WTC11 (cell line): ENCODE results near the gene OR51G1. TPM values are rescaled to one million over a fixed set of nuclear protein-coding genes. Genes with fewer than 3 reads are reported as not detected.

Experiments used
- ATAC-seq: fragments of 200-7000 bp; cut with Tn5 transposase; 2 replicates; pipeline ENCODE4 v1.10.0; 2021; ENCODE audit warnings: mild to moderate bottlenecking, moderate library complexity
- CTCF ChIA-PET: fragments of 300-600 bp; sonication (Branson Sonifier 250); formaldehyde crosslinking; loops from one replicate; lab custom pipeline; 2021; ENCODE audit warnings: antibody characterized with exemption; lab: Charles Lee
- POLR2A ChIA-PET: fragments of 350-600 bp; sonication (Branson Sonifier 250); formaldehyde crosslinking; loops from one replicate; lab custom pipeline; 2021; ENCODE audit warnings: antibody characterized with exemption; lab: Charles Lee
- DNase-seq: peaks from one replicate; pipeline ENCODE4 v3.0.0; 2021; ENCODE audit warnings: low spot score
- H3K27ac Mint-ChIP-seq: 2 replicates; pipeline ENCODE4 v1.8.0; 2021; ENCODE audit warnings: mixed read lengths
- H3K27me3 Mint-ChIP-seq: 2 replicates; pipeline ENCODE4 v1.8.0; 2021; ENCODE audit warnings: low read depth, mild to moderate bottlenecking, moderate library complexity, mixed read lengths
- H3K36me3 Mint-ChIP-seq: 2 replicates; pipeline ENCODE4 v1.8.0; 2021; ENCODE audit warnings: mixed read lengths
- H3K4me1 Mint-ChIP-seq: 2 replicates; pipeline ENCODE4 v1.8.0; 2022; ENCODE audit warnings: mixed read lengths
- H3K4me3 Mint-ChIP-seq: 2 replicates; pipeline ENCODE4 v1.8.0; 2021; ENCODE audit warnings: mild to moderate bottlenecking, moderate library complexity, mixed read lengths
- H3K9me3 Mint-ChIP-seq: 2 replicates; pipeline ENCODE4 v1.8.0; 2021; ENCODE audit warnings: mixed read lengths
- FOXK1 ChIP-seq: sonication (generic); formaldehyde crosslinking; IDR thresholded peaks from 2 replicates; pipeline ENCODE4 v1.8.0; 2022; ENCODE audit warnings: mild to moderate bottlenecking, moderate library complexity, missing genetic modification reagents
- FOXP1 ChIP-seq: sonication (generic); formaldehyde crosslinking; IDR thresholded peaks from 2 replicates; pipeline ENCODE4 v1.8.0; 2022; ENCODE audit warnings: missing genetic modification reagents, mild to moderate bottlenecking, moderate library complexity, borderline replicate concordance
- GRHL2 ChIP-seq: fragments of 250-450 bp; sonication (Bioruptor Pico); IDR thresholded peaks from 2 replicates; pipeline ENCODE4 v1.8.0; 2022; ENCODE audit warnings: mild to moderate bottlenecking, moderate library complexity; ENCODE audit not compliant: insufficient replicate concordance, severe bottlenecking
- HMGA2 ChIP-seq: fragments of 250-450 bp; sonication (Bioruptor Pico); IDR thresholded peaks from 2 replicates; pipeline ENCODE4 v1.4.0; 2021; ENCODE audit warnings: mild to moderate bottlenecking, moderate library complexity
- IRF1 ChIP-seq: sonication (generic); formaldehyde crosslinking; IDR thresholded peaks from 2 replicates; pipeline ENCODE4 v1.8.0; 2023; ENCODE audit warnings: missing genetic modification reagents
- JUN ChIP-seq: sonication (generic); formaldehyde crosslinking; IDR thresholded peaks from 2 replicates; pipeline ENCODE4 v1.8.0; 2023; ENCODE audit warnings: mild to moderate bottlenecking, missing genetic modification reagents
- NFYB ChIP-seq: sonication (generic); formaldehyde crosslinking; conservative IDR thresholded peaks from 2 replicates; pipeline ENCODE4 v1.8.0; 2022; ENCODE audit warnings: low read depth, missing genetic modification reagents
- RELA ChIP-seq: sonication (generic); formaldehyde crosslinking; IDR thresholded peaks from 2 replicates; pipeline ENCODE4 v1.8.1; 2022; ENCODE audit warnings: missing genetic modification reagents, mild to moderate bottlenecking, borderline replicate concordance
- SOX15 ChIP-seq: fragments of 250-450 bp; sonication (Bioruptor Pico); IDR thresholded peaks from 2 replicates; pipeline ENCODE4 v1.9.0; 2021; ENCODE audit warnings: mild to moderate bottlenecking
- SP1 ChIP-seq: sonication (generic); formaldehyde crosslinking; conservative IDR thresholded peaks from 2 replicates; pipeline ENCODE4 v1.8.1; 2022; ENCODE audit warnings: missing genetic modification reagents
- STAT6 ChIP-seq: sonication (generic); formaldehyde crosslinking; conservative IDR thresholded peaks from 2 replicates; pipeline ENCODE4 v1.8.1; 2023; ENCODE audit warnings: mild to moderate bottlenecking, low read depth, missing genetic modification reagents, moderate library complexity
- TP53 ChIP-seq: sonication (generic); formaldehyde crosslinking; IDR thresholded peaks from 2 replicates; pipeline ENCODE4 v1.8.1; 2023; ENCODE audit warnings: mild to moderate bottlenecking, missing genetic modification reagents
- ZNF232 ChIP-seq: sonication (generic); formaldehyde crosslinking; IDR thresholded peaks from 2 replicates; pipeline ENCODE4 v1.8.0; 2022; ENCODE audit warnings: mild to moderate bottlenecking, missing genetic modification reagents
- ZNF317 ChIP-seq: sonication (generic); formaldehyde crosslinking; IDR thresholded peaks from 2 replicates; pipeline ENCODE4 v1.8.1; 2023; ENCODE audit warnings: low read depth, mild to moderate bottlenecking, moderate library complexity, missing genetic modification reagents, borderline replicate concordance
- ZNF512 ChIP-seq: sonication (generic); formaldehyde crosslinking; IDR thresholded peaks from 2 replicates; pipeline ENCODE4 v1.8.1; 2022; ENCODE audit warnings: missing genetic modification reagents, borderline replicate concordance
- total RNA-seq: library from RNA; stranded (reverse); gene quantifications from 3 replicates; pipeline ENCODE4 v1.2.3, GENCODE V29; 2021
- TF ChIP-seq, protein P1 (sequence below): sonication (generic); formaldehyde crosslinking; IDR thresholded peaks from 2 replicates; pipeline ENCODE4 v1.8.1; 2023; ENCODE audit warnings: mild to moderate bottlenecking, missing genetic modification reagents
- TF ChIP-seq, protein P2 (sequence below): fragments of 250-450 bp; sonication (Bioruptor Pico); IDR thresholded peaks from 2 replicates; pipeline ENCODE4 v1.8.0; 2021; ENCODE audit warnings: mild to moderate bottlenecking
- TF ChIP-seq, protein P3 (sequence below): sonication (generic); formaldehyde crosslinking; IDR thresholded peaks from 2 replicates; pipeline ENCODE4 v1.8.0; 2022; ENCODE audit warnings: mild to moderate bottlenecking, missing genetic modification reagents
- TF ChIP-seq, protein P4 (sequence below): sonication (generic); formaldehyde crosslinking; IDR thresholded peaks from 2 replicates; pipeline ENCODE4 v1.8.1; 2022; ENCODE audit warnings: low read depth, mild to moderate bottlenecking, moderate library complexity, missing genetic modification reagents, borderline replicate concordance
- TF ChIP-seq, protein P5 (sequence below): sonication (generic); formaldehyde crosslinking; IDR thresholded peaks from 2 replicates; pipeline ENCODE4 v1.8.0; 2022; ENCODE audit warnings: mild to moderate bottlenecking, missing genetic modification reagents

OR51G1 gene
- total RNA-seq, 1 experiment from 2014 or later = not detected

DNA sequence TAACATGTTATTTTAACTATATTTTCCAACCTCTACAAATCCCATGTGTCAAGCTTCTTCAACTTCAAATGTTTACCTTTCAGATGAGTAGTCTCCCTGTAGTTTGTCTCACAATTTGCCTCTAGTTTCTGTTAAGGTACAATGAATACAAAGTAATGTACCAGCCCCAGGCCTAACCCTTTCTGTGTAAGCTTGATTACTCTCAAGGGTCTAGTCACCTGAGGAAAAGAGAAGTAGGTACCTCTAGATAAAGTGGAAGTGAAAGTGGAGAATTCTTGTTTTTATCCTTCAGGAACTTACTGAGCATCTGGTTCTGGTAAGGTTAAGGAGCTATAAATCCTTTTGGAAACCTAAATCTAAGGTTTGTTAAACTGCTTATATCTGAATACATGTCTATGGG, 20.7 kb downstream of the OR51G1 start, which contains the start of gene OR51A7 (continued):
- TF ChIP-seq, protein P1, sequence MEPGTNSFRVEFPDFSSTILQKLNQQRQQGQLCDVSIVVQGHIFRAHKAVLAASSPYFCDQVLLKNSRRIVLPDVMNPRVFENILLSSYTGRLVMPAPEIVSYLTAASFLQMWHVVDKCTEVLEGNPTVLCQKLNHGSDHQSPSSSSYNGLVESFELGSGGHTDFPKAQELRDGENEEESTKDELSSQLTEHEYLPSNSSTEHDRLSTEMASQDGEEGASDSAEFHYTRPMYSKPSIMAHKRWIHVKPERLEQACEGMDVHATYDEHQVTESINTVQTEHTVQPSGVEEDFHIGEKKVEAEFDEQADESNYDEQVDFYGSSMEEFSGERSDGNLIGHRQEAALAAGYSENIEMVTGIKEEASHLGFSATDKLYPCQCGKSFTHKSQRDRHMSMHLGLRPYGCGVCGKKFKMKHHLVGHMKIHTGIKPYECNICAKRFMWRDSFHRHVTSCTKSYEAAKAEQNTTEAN (CRISPR knock-in tag) = no peak

GRCh38 chr11:4891996-4892640, 32.0 kb downstream of the OR51G1 start:
- ChIA-PET CTCF (no interaction called here), POLR2A (no interaction called here)
- no peak overlapping the region for H3K27ac Mint-ChIP-seq
- peaks cover 4% of the 10 kb centered on the region; the same call in 1 of the 2 replicates for H3K27me3 Mint-ChIP-seq
- ATAC-seq = peak; percentile 66
- peaks cover 3% of the 10 kb centered on the region; the same call in 1 of the 2 replicates for H3K9me3 Mint-ChIP-seq
- no peak overlapping the region for H3K4me3 Mint-ChIP-seq
- no peaks in the 10 kb centered on the region for H3K4me1 Mint-ChIP-seq
- TF ChIP-seq SOX15 = no peak
- no peak for TF ChIP-seq IRF1 (CRISPR knock-in tag)
- no peak for TF ChIP-seq TP53
- TF ChIP-seq, protein P2, sequence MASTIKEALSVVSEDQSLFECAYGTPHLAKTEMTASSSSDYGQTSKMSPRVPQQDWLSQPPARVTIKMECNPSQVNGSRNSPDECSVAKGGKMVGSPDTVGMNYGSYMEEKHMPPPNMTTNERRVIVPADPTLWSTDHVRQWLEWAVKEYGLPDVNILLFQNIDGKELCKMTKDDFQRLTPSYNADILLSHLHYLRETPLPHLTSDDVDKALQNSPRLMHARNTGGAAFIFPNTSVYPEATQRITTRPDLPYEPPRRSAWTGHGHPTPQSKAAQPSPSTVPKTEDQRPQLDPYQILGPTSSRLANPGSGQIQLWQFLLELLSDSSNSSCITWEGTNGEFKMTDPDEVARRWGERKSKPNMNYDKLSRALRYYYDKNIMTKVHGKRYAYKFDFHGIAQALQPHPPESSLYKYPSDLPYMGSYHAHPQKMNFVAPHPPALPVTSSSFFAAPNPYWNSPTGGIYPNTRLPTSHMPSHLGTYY (CRISPR knock-in tag) = no peak
- TF ChIP-seq FOXP1 = no peak
- no peak for TF ChIP-seq NFYB (CRISPR knock-in tag)
- TF ChIP-seq, protein P3, sequence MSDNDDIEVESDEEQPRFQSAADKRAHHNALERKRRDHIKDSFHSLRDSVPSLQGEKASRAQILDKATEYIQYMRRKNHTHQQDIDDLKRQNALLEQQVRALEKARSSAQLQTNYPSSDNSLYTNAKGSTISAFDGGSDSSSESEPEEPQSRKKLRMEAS (CRISPR knock-in tag) = no peak
- no peak for TF ChIP-seq FOXK1 (CRISPR knock-in tag)
- TF ChIP-seq HMGA2 = no peak
- no peak for TF ChIP-seq RELA
- TF ChIP-seq JUN = no peak
- no peak for TF ChIP-seq ZNF317 (CRISPR knock-in tag)
- TF ChIP-seq SP1 (CRISPR knock-in tag) = no peak
- TF ChIP-seq, protein P4, sequence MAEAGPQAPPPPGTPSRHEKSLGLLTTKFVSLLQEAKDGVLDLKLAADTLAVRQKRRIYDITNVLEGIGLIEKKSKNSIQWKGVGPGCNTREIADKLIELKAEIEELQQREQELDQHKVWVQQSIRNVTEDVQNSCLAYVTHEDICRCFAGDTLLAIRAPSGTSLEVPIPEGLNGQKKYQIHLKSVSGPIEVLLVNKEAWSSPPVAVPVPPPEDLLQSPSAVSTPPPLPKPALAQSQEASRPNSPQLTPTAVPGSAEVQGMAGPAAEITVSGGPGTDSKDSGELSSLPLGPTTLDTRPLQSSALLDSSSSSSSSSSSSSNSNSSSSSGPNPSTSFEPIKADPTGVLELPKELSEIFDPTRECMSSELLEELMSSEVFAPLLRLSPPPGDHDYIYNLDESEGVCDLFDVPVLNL = no peak
- no peak for TF ChIP-seq ZNF232 (CRISPR knock-in tag)
- no peak for TF ChIP-seq GRHL2 (CRISPR knock-in tag)
- no peak for DNase-seq
- no peaks in the 10 kb centered on the region for H3K36me3 Mint-ChIP-seq

DNA sequence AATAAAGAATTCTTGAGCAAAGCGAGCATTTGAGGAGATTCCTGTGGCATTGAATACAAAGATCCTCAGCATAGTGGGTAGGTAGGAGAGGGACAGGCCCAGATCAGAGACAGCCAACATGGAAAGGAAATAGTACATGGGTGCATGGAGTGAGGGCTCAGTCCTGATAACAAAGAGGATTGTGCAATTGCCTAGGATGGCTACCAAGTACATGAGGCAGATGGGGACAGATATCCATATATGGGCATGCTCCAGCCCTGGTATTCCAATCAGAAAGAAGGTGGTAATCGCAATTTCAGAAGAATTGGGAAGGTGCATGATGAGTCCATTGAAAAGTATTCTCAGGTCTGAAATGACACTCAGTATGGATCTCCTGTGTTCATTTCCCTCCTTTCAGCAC, 33.9 kb downstream of the OR51G1 start:
- DNase-seq = no peak
- Mint-ChIP-seq H3K36me3 (no peaks in the 10 kb centered on the region), H3K4me3 (no peak overlapping the region), H3K27ac (no peak overlapping the region), H3K4me1 (no peaks in the 10 kb centered on the region), H3K9me3 (peaks cover 3% of the 10 kb centered on the region; the same call in 1 of the 2 replicates), H3K27me3 (no peaks in the 10 kb centered on the region)
- CTCF ChIA-PET = no interaction called here
- POLR2A ChIA-PET = no interaction called here
- 0 out of 2 replicates have a peak, but pooled peaks have one; percentile 24 for ATAC-seq
- TF ChIP-seq, protein P5, sequence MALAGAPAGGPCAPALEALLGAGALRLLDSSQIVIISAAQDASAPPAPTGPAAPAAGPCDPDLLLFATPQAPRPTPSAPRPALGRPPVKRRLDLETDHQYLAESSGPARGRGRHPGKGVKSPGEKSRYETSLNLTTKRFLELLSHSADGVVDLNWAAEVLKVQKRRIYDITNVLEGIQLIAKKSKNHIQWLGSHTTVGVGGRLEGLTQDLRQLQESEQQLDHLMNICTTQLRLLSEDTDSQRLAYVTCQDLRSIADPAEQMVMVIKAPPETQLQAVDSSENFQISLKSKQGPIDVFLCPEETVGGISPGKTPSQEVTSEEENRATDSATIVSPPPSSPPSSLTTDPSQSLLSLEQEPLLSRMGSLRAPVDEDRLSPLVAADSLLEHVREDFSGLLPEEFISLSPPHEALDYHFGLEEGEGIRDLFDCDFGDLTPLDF = no peak
- TF ChIP-seq STAT6 (CRISPR knock-in tag) (no peak), ZNF512 (CRISPR knock-in tag) (no peak)
